Activated CD8-positive, alpha-beta memory T cell treated with anti-CD3 and anti-CD28 coated beads, Interleukin-2, amount 50 U/mL, for 48 hours (primary cell): Measurements from ENCODE around the gene PI4KA.

ENCODE experiments used
- DNase-seq: peaks from one replicate; pipeline ENCODE4 v3.0.0-alpha.2; 2020

The PI4KA gene

GRCh38 chr22:20792966-20793728, 65.5 kb downstream of the PI4KA start:
- DNase-seq, result no peak

- no peak for DNase-seq
Measured at GRCh38 chr22:20792221-20792965, 66.2 kb downstream of the PI4KA start.

GRCh38 chr22:20788627-20789344, 69.8 kb downstream of the PI4KA start:
- no peak for DNase-seq

- DNase-seq, result no peak
Measured at GRCh38 chr22:20787746-20788626, 70.6 kb downstream of the PI4KA start.

- DNase-seq, result no peak
Measured at GRCh38 chr22:20787223-20787622, 71.4 kb downstream of the PI4KA start.

GRCh38 chr22:20786536-20786979, 72.1 kb downstream of the PI4KA start:
- DNase-seq, result no peak

GRCh38 chr22:20786048-20786447, 72.6 kb downstream of the PI4KA start:
- DNase-seq, result no peak

- DNase-seq, result no peak
Measured at GRCh38 chr22:20785415-20785814, 73.2 kb downstream of the PI4KA start.

- DNase-seq, result no peak
Measured at GRCh38 chr22:20783844-20784723, 74.5 kb downstream of the PI4KA start.

- DNase-seq, result no peak
Measured at GRCh38 chr22:20783300-20783673, 75.3 kb downstream of the PI4KA start.

- DNase-seq, result no peak
Measured at GRCh38 chr22:20782596-20783299, 75.9 kb downstream of the PI4KA start.

GRCh38 chr22:20782083-20782482, 76.5 kb downstream of the PI4KA start:
- no peak for DNase-seq

GRCh38 chr22:20781272-20781990, 77.2 kb downstream of the PI4KA start:
- DNase-seq, result peak; percentile 77

GRCh38 chr22:20779818-20780158, 78.8 kb downstream of the PI4KA start:
- DNase-seq, result no peak

GRCh38 chr22:20779014-20779817, 79.4 kb downstream of the PI4KA start:
- no peak for DNase-seq

GRCh38 chr22:20777420-20778177, 81.0 kb downstream of the PI4KA start:
- DNase-seq, result no peak

- no peak for DNase-seq
Measured at GRCh38 chr22:20776624-20777405, 81.8 kb downstream of the PI4KA start.
